SK-N-MC (cell line): Measurements from ENCODE around the gene SLC16A2.

Experiments used
- DNase-seq: peaks from one replicate; pipeline ENCODE4 v3.0.0-alpha.2; 2011; ENCODE audit warnings: low read depth, low spot score
- H3K27ac ChIP-seq: fragments of 200-600 bp; sonication (generic); 2 replicates; pipeline ENCODE4 v1.5.1; 2016; ENCODE audit warnings: mixed run types
- H3K36me3 ChIP-seq: fragments of 200-600 bp; sonication (generic); 2 replicates; pipeline ENCODE4 v1.6.1; 2017; ENCODE audit warnings: antibody characterized with exemption, low read length, mixed read lengths; ENCODE audit not compliant: insufficient read depth
- H3K4me3 ChIP-seq: fragments of 200-600 bp; sonication (generic); 2 replicates; pipeline ENCODE4 v1.5.1; 2016
- H3K9ac ChIP-seq: fragments of 200-600 bp; sonication (generic); 2 replicates; pipeline ENCODE4 v1.8.0; 2017; ENCODE audit warnings: mixed run types, mixed read lengths; ENCODE audit not compliant: insufficient read length
- H3K9me3 ChIP-seq: fragments of 200-600 bp; sonication (generic); 2 replicates; pipeline ENCODE4 v1.6.1; 2017; ENCODE audit warnings: low read depth, mild to moderate bottlenecking, antibody characterized with exemption, low read length, moderate library complexity, mixed read lengths
- EZH2 ChIP-seq: fragments of 200-600 bp; sonication (generic); IDR thresholded peaks from one replicate; pipeline ENCODE4 v1.6.1; 2017; ENCODE audit warnings: antibody characterized with exemption
- FOXP2 ChIP-seq: optimal IDR thresholded peaks from 2 replicates; pipeline ENCODE3; 2011; ENCODE audit warnings: mild to moderate bottlenecking, moderate library complexity; ENCODE audit not compliant: insufficient read depth; ENCODE audit errors: extremely low read length, control extremely low read depth
- POLR2AphosphoS5 ChIP-seq: IDR thresholded peaks from 2 replicates; pipeline ENCODE4 v1.6.1; 2012; ENCODE audit warnings: mild to moderate bottlenecking, low read depth, low read length, borderline replicate concordance

Gene SLC16A2

GRCh38 chrX:74490247-74490646 lies 69.0 kb downstream of the SLC16A2 start:
- no peak for DNase-seq
- H3K9ac ChIP-seq, result no peak overlapping the region
- no peaks in the 10 kb centered on the region for H3K9me3 ChIP-seq
- H3K36me3 ChIP-seq, result no peaks in the 10 kb centered on the region
- no peak overlapping the region for H3K4me3 ChIP-seq
- TF ChIP-seq FOXP2, result no peak
- no peak for TF ChIP-seq POLR2AphosphoS5
- TF ChIP-seq EZH2, result no peak
- H3K27ac ChIP-seq, result no peak overlapping the region

GRCh38 chrX:74492720-74493201 lies 71.5 kb downstream of the SLC16A2 start:
- DNase-seq, result no peak
- H3K4me3 ChIP-seq, result no peak overlapping the region
- no peaks in the 10 kb centered on the region for H3K36me3 ChIP-seq
- no peaks in the 10 kb centered on the region for H3K9me3 ChIP-seq
- no peak overlapping the region for H3K9ac ChIP-seq
- TF ChIP-seq FOXP2 (no peak), EZH2 (no peak), POLR2AphosphoS5 (no peak)
- no peak overlapping the region for H3K27ac ChIP-seq

GRCh38 chrX:74493806-74494205 lies 72.5 kb downstream of the SLC16A2 start:
- TF ChIP-seq POLR2AphosphoS5 (no peak), EZH2 (no peak), FOXP2 (no peak)
- DNase-seq, result no peak
- Histone ChIP-seq H3K27ac (no peak overlapping the region), H3K4me3 (no peak overlapping the region), H3K9me3 (no peaks in the 10 kb centered on the region), H3K9ac (no peak overlapping the region), H3K36me3 (no peaks in the 10 kb centered on the region)

- Histone ChIP-seq H3K9ac (no peak overlapping the region), H3K4me3 (no peak overlapping the region), H3K36me3 (no peaks in the 10 kb centered on the region), H3K9me3 (no peaks in the 10 kb centered on the region), H3K27ac (no peak overlapping the region)
- no peak for DNase-seq
- TF ChIP-seq EZH2, result no peak
These were observed 77.6 kb downstream of the SLC16A2 start for GRCh38 chrX:74498924-74499323.

- Histone ChIP-seq H3K9me3 (no peaks in the 10 kb centered on the region), H3K36me3 (no peaks in the 10 kb centered on the region), H3K4me3 (no peak overlapping the region), H3K9ac (no peak overlapping the region), H3K27ac (no peak overlapping the region)
- DNase-seq, result no peak
- TF ChIP-seq FOXP2, result no peak
- TF ChIP-seq POLR2AphosphoS5, result no peak
- TF ChIP-seq EZH2, result no peak
These were observed 78.8 kb downstream of the SLC16A2 start for GRCh38 chrX:74500067-74500466.

GRCh38 chrX:74500555-74500954 lies 79.3 kb downstream of the SLC16A2 start:
- no peak overlapping the region for H3K4me3 ChIP-seq
- H3K36me3 ChIP-seq, result no peaks in the 10 kb centered on the region
- DNase-seq, result no peak
- no peaks in the 10 kb centered on the region for H3K9me3 ChIP-seq
- H3K9ac ChIP-seq, result no peak overlapping the region
- TF ChIP-seq EZH2, result no peak
- TF ChIP-seq POLR2AphosphoS5, result no peak
- H3K27ac ChIP-seq, result no peak overlapping the region

- Histone ChIP-seq H3K9ac (no peak overlapping the region), H3K4me3 (no peak overlapping the region), H3K27ac (no peak overlapping the region), H3K36me3 (no peaks in the 10 kb centered on the region), H3K9me3 (no peaks in the 10 kb centered on the region)
- DNase-seq, result no peak
- TF ChIP-seq FOXP2 (no peak), EZH2 (no peak), POLR2AphosphoS5 (no peak)
These were observed 84.1 kb downstream of the SLC16A2 start for GRCh38 chrX:74505437-74505836.

- no peak for TF ChIP-seq EZH2
- no peak for TF ChIP-seq POLR2AphosphoS5
- TF ChIP-seq FOXP2, result no peak
- H3K27ac ChIP-seq, result no peak overlapping the region
- no peaks in the 10 kb centered on the region for H3K36me3 ChIP-seq
- no peak overlapping the region for H3K4me3 ChIP-seq
- H3K9me3 ChIP-seq, result no peaks in the 10 kb centered on the region
- no peak overlapping the region for H3K9ac ChIP-seq
- no peak for DNase-seq
These were observed 85.2 kb downstream of the SLC16A2 start for GRCh38 chrX:74506317-74507115.

- Histone ChIP-seq H3K9ac (no peak overlapping the region), H3K36me3 (no peaks in the 10 kb centered on the region), H3K4me3 (no peak overlapping the region), H3K27ac (no peak overlapping the region), H3K9me3 (no peaks in the 10 kb centered on the region)
- no peak for TF ChIP-seq POLR2AphosphoS5
- TF ChIP-seq FOXP2, result no peak
- no peak for TF ChIP-seq EZH2
- no peak for DNase-seq
These were observed 85.9 kb downstream of the SLC16A2 start for GRCh38 chrX:74507191-74507590.
